Measurements from ENCODE around the gene HIGD2A. TPM values are rescaled to one million over a fixed set of nuclear protein-coding genes. Genes with fewer than 3 reads are reported as not detected.

The HIGD2A gene
- total and polyA plus RNA-seq, 2 of the 13 experiments (the other 11 are each of a cell fraction or from before 2014, with no cell fraction given): 89.2 to 146 TPM

GRCh38 chr5:176400382-176401156 is 12.0 kb downstream of the HIGD2A start:
- no peak for ATAC-seq
- H3K4me1 ChIP-seq (ENCODE audit: insufficient read depth, low read length): peaks cover 25% of the 10 kb centered on the region
- CTCF ChIA-PET (ENCODE audit: low intra/inter-chr PET ratio, low total read pairs): no interaction called here
- BruUV-seq (replicated peaks): no TSS peak
- no peak overlapping the region for H3K4me2 ChIP-seq (ENCODE audit: low read depth, low read length)
- H3K36me3 ChIP-seq (replicated peaks in 1 of 2; ENCODE audit: control insufficient read depth in 1 of 2, insufficient read depth in 2 of 2, low read length in 2 of 2): 0 out of 5 replicates have a peak, but pooled peaks cover 0 to 2% of the 10 kb centered on the region in 2 experiments
- WGBS (ENCODE audit: low lambda C conversion rate): 93% methylated on average over 14 of the region's 17 CpGs
- no peak overlapping the region for H2AFZ ChIP-seq (ENCODE audit: low read length)
- no peaks in the 10 kb centered on the region for H4K20me1 ChIP-seq (ENCODE audit: insufficient read depth, low read length)
- POLR2A ChIA-PET: interaction anchor here (0.7 to 1.1 kb wide), 2 partner anchors 11 to 137 kb away, joined by 3 read pairs; partner anchors contain the start of gene RNF44
- no peaks in the 10 kb centered on the region for H3K27me3 ChIP-seq (ENCODE audit: control insufficient read depth in 1 of 2, insufficient read depth in 2 of 2, low read length in 2 of 2)
- H3K4me3 ChIP-seq (replicated peaks in 1 of 3; ENCODE audit: insufficient read depth in 1 of 3, low read depth in 2 of 3, low read length in 3 of 3): no peak overlapping the region
- no peak overlapping the region for H3K27ac ChIP-seq (ENCODE audit: extremely low read length, insufficient read depth, low read length)
- H3K9me3 ChIP-seq (ENCODE audit: low read length): no peaks in the 10 kb centered on the region
- no peak overlapping the region for H3K9ac ChIP-seq (ENCODE audit: insufficient read depth, low read depth, low read length)
- FAIRE-seq: no peak
- no peaks in the 10 kb centered on the region for H3K79me2 ChIP-seq (ENCODE audit: insufficient read depth, low read length)
- in situ Hi-C loops (cut with HindIII; ENCODE audit: extremely low pct_ligation_motif_present, low pct_unique_long_range_greater_than_20kb): no loop called here
- intact Hi-C loops (cut with micrococcal nuclease; ENCODE audit: unreplicated experiment): no loop called here
- no peak for DNase-seq (ENCODE audit: low spot score)
- TF ChIP-seq LRRFIP1 (CRISPR knock-in tag; conservative IDR thresholded peaks at IDR 0.05) (no peak), TBP (CRISPR knock-in tag; IDR thresholded peaks at IDR 0.05) (no peak), TRIM24 (CRISPR knock-in tag; IDR thresholded peaks at IDR 0.05) (no peak), KLF16 (CRISPR knock-in tag; IDR thresholded peaks at IDR 0.05) (no peak), ADNP (CRISPR knock-in tag; IDR thresholded peaks at IDR 0.05) (no peak), THAP8 (CRISPR knock-in tag; IDR thresholded peaks at IDR 0.05; ENCODE audit: borderline replicate concordance) (no peak), ZSCAN20 (CRISPR knock-in tag; IDR thresholded peaks at IDR 0.05; ENCODE audit: borderline replicate concordance) (no peak), RAD51 (IDR thresholded peaks at IDR 0.05; ENCODE audit: borderline replicate concordance) (no peak), PHB2 (IDR thresholded peaks at IDR 0.05; ENCODE audit: partially characterized antibody) (no peak)

Measured in HepG2 (cell line).